DLD1 (cell line): ENCODE data around the gene SYNGR3.
"Not testable (repeated sequence)": the region's sequence is repeated elsewhere in the genome, so short reads cannot be mapped to it uniquely, and the experiment has no call there.

Experiments
- in situ Hi-C: cut with HindIII; loops from 2 replicates; pipeline ENCODE4 v1.10.0; 2017; ENCODE audit warnings: low sequenced_read_pairs

Gene SYNGR3

GRCh38 chr16:2007081-2007836 is 17.5 kb downstream of the SYNGR3 start:
- in situ Hi-C loops, result no loop called here

- in situ Hi-C loops, result no loop called here
These were observed 18.3 kb downstream of the SYNGR3 start for GRCh38 chr16:2008009-2008526.

- in situ Hi-C loops, result no loop called here
These were observed 18.9 kb downstream of the SYNGR3 start for GRCh38 chr16:2008631-2009163.

GRCh38 chr16:2009164-2009711 is 19.5 kb downstream of the SYNGR3 start:
- in situ Hi-C loops, result no loop called here

- in situ Hi-C loops, result no loop called here
These were observed 20.2 kb downstream of the SYNGR3 start, which contains the start of gene ZNF598 for GRCh38 chr16:2009791-2010510. Gene ZNF598 (minus strand): TSS chr16:2009821.

- in situ Hi-C loops, result not testable (repeated sequence)
These were observed 22.0 kb downstream of the SYNGR3 start for GRCh38 chr16:2011726-2012125.

GRCh38 chr16:2013527-2013926 is 23.8 kb downstream of the SYNGR3 start:
- in situ Hi-C loops, result no loop called here

- in situ Hi-C loops, result no loop called here
These were observed 25.6 kb downstream of the SYNGR3 start for GRCh38 chr16:2015117-2015946.

- in situ Hi-C loops, result no loop called here
These were observed 26.1 kb downstream of the SYNGR3 start for GRCh38 chr16:2015947-2016208.

GRCh38 chr16:2016407-2016922 is 26.7 kb downstream of the SYNGR3 start:
- in situ Hi-C loops, result no loop called here

GRCh38 chr16:2019518-2019920 is 29.7 kb downstream of the SYNGR3 start, which contains the start of gene NPW:
Gene NPW (plus strand): TSS chr16:2019785.
- in situ Hi-C loops, result no loop called here

- in situ Hi-C loops, result no loop called here
These were observed 30.4 kb downstream of the SYNGR3 start for GRCh38 chr16:2019921-2020831.

GRCh38 chr16:2022723-2023091 is 32.9 kb downstream of the SYNGR3 start:
- in situ Hi-C loops, result no loop called here

- in situ Hi-C loops, result no loop called here
These were observed 33.6 kb downstream of the SYNGR3 start for GRCh38 chr16:2023092-2024031.

- in situ Hi-C loops, result no loop called here
These were observed 34.3 kb downstream of the SYNGR3 start for GRCh38 chr16:2024032-2024420.

GRCh38 chr16:2025251-2025650 is 35.5 kb downstream of the SYNGR3 start:
- in situ Hi-C loops, result no loop called here

GRCh38 chr16:2025878-2026460 is 36.2 kb downstream of the SYNGR3 start:
- in situ Hi-C loops, result no loop called here

GRCh38 chr16:2026461-2027023 is 36.8 kb downstream of the SYNGR3 start, which contains the start of gene NHERF2:
Gene NHERF2 (plus strand): TSS chr16:2026902. CDS start chr16:2027006, 104 bp downstream.
- in situ Hi-C loops, result no loop called here
